Neural progenitor cell (in vitro differentiated cells): ENCODE results near the gene PRICKLE2.

Experiments used
- EZH2 ChIP-seq: fragments of 200-600 bp; sonication (generic); IDR thresholded peaks from 2 replicates; pipeline ENCODE4 v1.6.1; 2017; ENCODE audit warnings: antibody characterized with exemption, mild to moderate bottlenecking, moderate library complexity
- TF ChIP-seq, protein P1 (sequence below): fragments of 200-600 bp; sonication (generic); IDR thresholded peaks from 2 replicates; pipeline ENCODE4 v1.5.1; 2017; ENCODE audit warnings: antibody characterized with exemption, mild to moderate bottlenecking

DNA sequence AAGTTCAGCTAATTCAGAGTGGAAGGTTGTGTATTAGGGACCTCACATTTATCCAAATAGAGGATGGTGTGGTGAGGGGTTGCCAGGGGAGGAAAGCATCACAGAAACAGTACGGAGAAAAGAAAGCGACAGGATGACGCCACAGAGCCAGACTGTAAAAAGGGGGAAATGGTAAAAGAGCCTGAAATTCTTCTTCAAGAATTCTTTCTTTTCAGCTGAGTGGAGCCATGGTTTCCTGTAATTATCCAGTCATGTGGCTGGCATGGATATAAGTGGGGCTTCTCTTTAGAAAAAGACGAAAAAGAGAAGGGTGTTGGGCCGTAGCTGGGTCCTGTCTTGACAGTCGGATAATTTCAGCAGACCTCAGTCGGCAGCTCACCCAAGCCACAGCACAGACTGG lies 177.5 kb downstream of the PRICKLE2 start:
- no peak for TF ChIP-seq EZH2
- TF ChIP-seq, protein P1, sequence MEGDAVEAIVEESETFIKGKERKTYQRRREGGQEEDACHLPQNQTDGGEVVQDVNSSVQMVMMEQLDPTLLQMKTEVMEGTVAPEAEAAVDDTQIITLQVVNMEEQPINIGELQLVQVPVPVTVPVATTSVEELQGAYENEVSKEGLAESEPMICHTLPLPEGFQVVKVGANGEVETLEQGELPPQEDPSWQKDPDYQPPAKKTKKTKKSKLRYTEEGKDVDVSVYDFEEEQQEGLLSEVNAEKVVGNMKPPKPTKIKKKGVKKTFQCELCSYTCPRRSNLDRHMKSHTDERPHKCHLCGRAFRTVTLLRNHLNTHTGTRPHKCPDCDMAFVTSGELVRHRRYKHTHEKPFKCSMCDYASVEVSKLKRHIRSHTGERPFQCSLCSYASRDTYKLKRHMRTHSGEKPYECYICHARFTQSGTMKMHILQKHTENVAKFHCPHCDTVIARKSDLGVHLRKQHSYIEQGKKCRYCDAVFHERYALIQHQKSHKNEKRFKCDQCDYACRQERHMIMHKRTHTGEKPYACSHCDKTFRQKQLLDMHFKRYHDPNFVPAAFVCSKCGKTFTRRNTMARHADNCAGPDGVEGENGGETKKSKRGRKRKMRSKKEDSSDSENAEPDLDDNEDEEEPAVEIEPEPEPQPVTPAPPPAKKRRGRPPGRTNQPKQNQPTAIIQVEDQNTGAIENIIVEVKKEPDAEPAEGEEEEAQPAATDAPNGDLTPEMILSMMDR = no peak
